ENCODE results near the gene F2R.
"Not testable (repeated sequence)": the region's sequence is repeated elsewhere in the genome, so short reads cannot be mapped to it uniquely, and the experiment has no call there.

Gene F2R

GRCh38 chr5:76720988-76721569 lies 5.2 kb downstream of the F2R start:
- no peak for FAIRE-seq

DNA sequence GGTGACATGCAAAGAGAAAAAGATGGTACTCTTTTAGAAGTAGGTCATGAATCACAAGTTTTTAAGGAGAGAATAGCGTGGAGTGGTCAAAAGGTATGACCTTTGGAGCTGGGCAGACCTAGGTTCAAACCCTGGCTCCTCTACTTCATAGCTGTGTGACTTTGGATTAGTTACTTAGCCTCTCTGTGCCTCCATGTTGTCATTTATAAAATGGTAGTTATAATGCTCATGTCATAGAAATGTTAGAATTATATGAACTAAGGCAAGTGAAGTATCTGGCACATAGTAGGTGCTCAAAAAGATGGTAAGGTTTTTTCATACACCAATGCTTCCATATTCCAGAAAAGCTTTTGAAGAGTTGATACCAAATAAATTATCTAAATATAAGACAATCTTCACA lies 7.3 kb downstream of the F2R start:
- no peak for FAIRE-seq

DNA sequence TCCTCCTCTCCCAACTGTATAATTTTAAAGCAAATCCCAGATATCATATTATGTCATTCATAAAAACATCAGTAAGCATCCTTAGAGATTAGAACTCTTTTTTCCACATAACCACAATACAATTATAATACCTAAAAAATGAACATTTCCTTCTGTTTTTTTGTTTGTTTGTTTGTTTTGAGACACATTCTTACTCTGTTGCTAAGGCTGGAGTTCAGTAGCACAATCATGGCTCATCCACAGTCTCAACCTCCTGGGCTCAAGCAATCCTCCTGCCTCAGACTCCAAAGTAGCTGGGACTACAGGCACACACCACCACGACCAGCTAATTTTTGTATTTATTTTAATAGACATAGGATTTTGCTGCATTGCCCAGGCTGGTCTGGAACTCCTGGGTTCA lies 8.0 kb downstream of the F2R start:
- FAIRE-seq, result no peak

DNA sequence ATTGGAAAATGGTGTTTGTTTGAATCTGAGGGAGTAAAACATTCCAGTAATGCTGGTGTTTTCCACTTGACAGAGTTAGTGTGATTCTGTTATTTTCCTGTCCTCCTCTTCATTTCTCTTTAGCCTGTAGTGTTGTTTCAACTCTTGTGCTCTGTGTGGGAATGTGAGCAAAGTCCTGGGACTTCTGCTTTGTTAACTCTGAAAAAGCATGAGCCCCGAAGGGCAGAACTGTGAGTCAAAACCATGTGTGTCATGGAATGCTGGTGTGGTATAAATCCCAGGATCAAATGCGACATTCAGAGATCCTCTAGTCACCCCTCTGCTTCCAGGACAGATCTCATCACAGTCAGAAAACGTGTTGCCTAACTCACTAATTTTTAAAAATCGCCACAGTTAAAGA lies 8.9 kb downstream of the F2R start:
- no peak for FAIRE-seq

- FAIRE-seq, result no peak
Measured at GRCh38 chr5:76728965-76729364, 13.0 kb downstream of the F2R start.

GRCh38 chr5:76729373-76730290 lies 13.7 kb downstream of the F2R start:
- no peak for FAIRE-seq

DNA sequence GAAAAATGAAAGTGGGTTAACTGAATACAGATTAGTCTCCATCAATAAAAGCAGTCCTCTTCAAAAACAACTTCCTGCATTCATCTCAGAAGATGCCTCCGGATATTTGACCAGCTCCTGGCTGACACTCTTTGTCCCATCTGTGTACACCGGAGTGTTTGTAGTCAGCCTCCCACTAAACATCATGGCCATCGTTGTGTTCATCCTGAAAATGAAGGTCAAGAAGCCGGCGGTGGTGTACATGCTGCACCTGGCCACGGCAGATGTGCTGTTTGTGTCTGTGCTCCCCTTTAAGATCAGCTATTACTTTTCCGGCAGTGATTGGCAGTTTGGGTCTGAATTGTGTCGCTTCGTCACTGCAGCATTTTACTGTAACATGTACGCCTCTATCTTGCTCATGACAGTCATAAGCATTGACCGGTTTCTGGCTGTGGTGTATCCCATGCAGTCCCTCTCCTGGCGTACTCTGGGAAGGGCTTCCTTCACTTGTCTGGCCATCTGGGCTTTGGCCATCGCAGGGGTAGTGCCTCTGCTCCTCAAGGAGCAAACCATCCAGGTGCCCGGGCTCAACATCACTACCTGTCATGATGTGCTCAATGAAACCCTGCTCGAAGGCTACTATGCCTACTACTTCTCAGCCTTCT lies 16.6 kb downstream of the F2R start:
- FAIRE-seq, result no peak

DNA sequence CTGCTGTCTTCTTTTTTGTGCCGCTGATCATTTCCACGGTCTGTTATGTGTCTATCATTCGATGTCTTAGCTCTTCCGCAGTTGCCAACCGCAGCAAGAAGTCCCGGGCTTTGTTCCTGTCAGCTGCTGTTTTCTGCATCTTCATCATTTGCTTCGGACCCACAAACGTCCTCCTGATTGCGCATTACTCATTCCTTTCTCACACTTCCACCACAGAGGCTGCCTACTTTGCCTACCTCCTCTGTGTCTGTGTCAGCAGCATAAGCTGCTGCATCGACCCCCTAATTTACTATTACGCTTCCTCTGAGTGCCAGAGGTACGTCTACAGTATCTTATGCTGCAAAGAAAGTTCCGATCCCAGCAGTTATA lies 17.1 kb downstream of the F2R start:
- FAIRE-seq, result no peak

- FAIRE-seq, result no peak
Measured at GRCh38 chr5:76735762-76736545, 20.0 kb downstream of the F2R start.

DNA sequence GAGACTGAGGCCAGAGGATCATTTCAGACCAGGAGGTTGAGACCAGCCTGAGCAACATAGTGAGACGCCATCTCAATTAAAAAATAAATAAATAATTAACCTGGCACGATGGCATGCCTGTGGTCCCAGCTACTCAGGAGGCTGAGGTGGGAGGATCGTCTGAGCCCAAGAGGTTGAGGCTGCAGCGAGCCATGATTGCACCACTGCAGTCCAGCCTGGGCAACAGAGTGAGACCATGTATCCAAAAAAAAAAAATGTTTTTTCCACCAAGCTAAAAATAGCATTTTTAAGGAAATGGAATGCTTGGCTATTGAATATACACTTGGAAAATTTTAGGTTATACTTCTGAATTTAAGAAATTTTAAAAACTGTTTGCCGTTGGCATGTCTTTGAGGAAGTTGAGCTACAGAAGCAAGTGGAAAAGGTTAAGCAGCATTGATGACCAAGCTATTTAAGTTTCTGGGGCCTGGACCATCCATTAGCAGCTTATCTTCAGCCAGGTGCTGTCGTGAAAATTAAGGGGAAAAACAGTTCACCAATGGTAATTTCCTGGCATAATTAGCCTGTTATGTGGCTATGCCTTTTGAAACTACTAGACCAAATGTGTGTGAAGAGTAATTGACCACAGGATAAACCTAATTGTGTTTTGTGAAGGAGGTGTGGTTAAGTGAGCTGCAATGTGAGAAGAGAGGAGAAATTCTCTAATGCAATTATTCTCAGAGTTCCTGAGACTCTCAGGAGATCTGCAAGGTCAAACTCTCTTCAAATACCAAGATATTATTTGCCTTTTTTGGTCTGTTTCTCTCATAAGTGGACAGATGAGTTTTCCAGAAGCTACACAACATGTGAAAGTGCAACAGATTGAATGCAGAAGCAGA lies 21.0 kb downstream of the F2R start:
- no peak for FAIRE-seq

DNA sequence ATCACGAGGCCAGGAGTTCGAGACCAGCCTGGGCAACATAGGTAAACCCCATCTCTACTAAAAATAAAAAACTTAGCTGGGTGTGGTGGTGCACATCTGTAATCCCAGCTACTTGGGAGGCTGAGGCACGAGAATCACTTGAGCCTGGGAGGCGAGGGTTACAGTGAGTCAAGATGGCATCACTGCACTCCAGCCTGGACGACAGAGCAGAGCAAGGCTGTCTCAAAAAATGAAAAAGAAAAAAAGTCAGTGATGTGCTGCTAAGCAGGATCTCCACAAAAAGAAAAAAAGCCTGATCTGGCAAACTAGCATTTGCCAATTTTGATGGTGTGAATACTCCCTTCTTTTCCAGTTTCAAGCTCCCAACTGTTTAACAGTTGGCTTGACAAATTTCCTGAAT lies 21.9 kb downstream of the F2R start:
- no peak for FAIRE-seq

- not testable (repeated sequence) for FAIRE-seq
Measured at GRCh38 chr5:76741506-76741905, 25.6 kb downstream of the F2R start.

DNA sequence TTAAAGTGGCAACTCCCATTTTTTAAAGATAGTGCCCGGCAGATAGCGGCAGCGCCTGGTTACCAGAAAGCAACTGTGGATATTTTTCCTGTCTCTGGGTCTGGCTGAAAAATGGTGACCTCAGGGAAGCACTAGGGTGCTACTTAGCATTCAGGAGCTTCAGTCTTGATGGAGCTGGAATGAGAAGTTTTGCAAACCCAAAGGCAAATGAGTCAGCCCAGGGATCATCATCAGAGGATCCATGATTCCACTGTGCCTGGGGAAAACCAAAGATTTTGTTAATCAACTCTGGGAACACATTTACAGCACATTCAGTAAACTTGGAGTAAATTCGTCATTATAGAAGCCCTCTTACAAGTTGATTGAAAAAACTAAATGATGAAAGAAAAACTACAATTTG lies 26.7 kb downstream of the F2R start:
- FAIRE-seq, result no peak

- no peak for FAIRE-seq
Measured at GRCh38 chr5:76744632-76745031, 28.7 kb downstream of the F2R start.

GRCh38 chr5:76745670-76746069 lies 29.7 kb downstream of the F2R start:
- no peak for FAIRE-seq

DNA sequence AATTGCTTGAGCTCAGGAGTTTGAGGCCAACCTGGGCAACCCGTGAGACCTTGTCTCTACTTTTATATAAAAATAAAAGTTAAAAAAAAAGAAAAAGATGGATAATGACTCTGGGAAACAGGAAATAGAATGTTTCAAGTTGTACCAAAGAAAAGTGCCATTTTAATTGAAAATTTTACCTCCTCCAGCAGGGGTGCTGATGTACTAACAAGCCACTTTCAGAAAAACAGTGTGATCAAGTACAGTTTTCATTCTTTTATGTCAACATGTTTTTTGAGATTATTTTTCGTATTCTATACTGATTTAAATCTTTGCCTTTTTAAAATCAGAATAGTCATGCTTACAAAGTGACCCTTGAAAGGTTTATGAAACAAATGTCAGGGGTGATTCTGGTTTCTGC lies 30.8 kb downstream of the F2R start:
- FAIRE-seq, result no peak

DNA sequence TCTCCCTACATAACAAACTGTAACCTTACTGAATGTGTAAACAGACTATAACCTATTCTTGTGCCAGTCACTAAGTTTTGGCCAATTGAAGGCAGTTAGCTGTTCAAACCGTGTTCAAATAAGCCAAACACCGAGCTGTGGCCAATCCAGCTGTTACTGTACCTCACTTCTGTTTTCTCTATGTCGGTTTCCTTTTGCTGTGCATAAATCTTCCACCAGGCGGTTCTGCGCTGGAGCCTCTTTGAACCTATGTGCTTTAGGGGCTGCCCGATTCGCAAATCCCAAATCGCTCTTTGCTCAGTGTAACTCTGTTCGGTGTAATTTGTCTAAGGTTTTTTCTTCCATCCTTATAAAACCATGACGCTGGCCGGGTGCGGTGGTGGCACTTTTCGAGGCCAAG lies 31.8 kb downstream of the F2R start:
- FAIRE-seq, result no peak

DNA sequence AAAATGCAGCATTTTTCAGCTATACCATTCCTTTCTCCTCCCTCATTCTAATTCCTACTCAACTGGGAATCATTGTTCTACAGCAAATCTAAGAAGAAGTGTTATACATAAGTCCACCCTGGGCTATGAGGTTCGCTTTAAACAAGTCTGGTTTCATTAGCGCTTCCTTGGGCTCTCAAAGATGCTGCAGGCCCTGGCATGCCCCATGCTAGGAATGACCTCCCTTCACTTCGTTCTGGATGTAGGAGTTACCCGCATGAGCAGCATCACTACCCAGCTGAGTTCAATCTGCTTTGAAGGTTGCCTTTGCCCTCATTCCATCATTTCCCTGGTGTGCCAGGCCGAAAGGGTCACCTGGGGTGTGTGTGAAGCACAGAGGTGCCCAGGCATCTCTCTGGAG lies 35.4 kb downstream of the F2R start:
- no peak for FAIRE-seq

DNA sequence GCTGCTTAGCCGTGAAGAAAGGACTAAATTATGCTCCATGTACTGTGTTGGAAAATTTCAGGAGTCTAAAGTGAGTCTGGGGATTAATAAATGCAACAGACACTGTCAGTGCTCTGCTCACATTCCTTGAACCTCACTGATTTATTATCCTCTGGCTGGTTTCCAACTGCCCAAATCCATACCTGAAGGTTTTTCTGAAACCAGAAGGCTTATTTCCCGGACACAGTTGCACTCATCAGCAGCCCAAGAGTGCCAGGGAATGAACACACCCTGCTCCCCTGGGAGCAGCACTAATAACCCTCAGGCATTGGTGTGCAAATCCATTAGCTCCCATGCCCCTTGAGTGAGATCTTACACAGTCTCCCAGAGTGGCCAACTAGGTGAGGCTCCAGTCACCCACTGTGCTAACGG lies 38.7 kb downstream of the F2R start:
- no peak for FAIRE-seq

- FAIRE-seq, result no peak
Measured at GRCh38 chr5:76755779-76756637, 40.1 kb downstream of the F2R start.

DNA sequence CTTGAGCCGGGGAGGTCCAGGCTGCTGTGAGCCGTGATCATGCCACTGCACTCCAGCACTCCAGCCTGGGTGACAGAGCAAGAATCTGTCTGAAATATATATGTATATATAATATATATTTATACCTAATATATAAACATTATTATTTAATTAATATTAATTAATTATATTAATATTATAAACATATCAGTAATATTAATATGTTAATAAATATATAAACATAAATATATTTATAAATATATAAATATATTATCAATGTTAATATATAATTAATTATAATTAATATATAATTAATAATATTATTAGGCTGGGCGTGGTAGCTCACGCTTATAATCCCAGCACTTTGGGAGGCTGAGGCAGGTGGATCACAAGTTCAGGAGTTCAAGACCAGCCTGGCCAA lies 41.1 kb downstream of the F2R start:
- FAIRE-seq, result peak; percentile 95

All from colon (tissue), 2 donors.